HepG2 (cell line): ENCODE data around the gene PIEZO1. TPM values are rescaled to one million over a fixed set of nuclear protein-coding genes. Genes with fewer than 3 reads are reported as not detected.
A peak's percentile ranks its signal among the peaks of the same experiment; 100 is the strongest.

Experiments
- ATF7-NPFF ChIP-seq: sonication (generic); formaldehyde crosslinking; IDR thresholded peaks from 2 replicates; pipeline ENCODE4 v1.8.1; 2023; ENCODE audit warnings: mild to moderate bottlenecking, low read depth, missing genetic modification reagents, moderate library complexity
- BHLHE40 ChIP-seq: IDR thresholded peaks from 2 replicates; pipeline ENCODE4 v1.6.1; 2011; ENCODE audit warnings: low read length, improper control_type of control experiment
- CBX1 ChIP-seq: IDR thresholded peaks from one replicate; pipeline ENCODE4 v1.6.1; 2016; ENCODE audit warnings: antibody characterized with exemption, low read depth
- CREM ChIP-seq, 2 experiments: sonication (generic) in 1 of 2; formaldehyde crosslinking in 1 of 2; IDR thresholded peaks; 2 replicates each; pipeline versions ENCODE4 v1.4.0 to v1.6.1; 2016 to 2020; ENCODE audit warnings: antibody characterized with exemption in 1 of 2, mild to moderate bottlenecking in 1 of 2, missing genetic modification reagents in 1 of 2
- ELF4 ChIP-seq: sonication (generic); formaldehyde crosslinking; IDR thresholded peaks from 2 replicates; pipeline ENCODE4 v1.5.0; 2020; ENCODE audit warnings: missing genetic modification reagents, mild to moderate bottlenecking, moderate library complexity, borderline replicate concordance
- GABPA ChIP-seq, 2 experiments: IDR thresholded peaks; 2 replicates each; pipeline ENCODE4 v1.6.1; 2011 to 2016; ENCODE audit warnings: low read depth in 2 of 2, low read length in 1 of 2, missing biosample characterization in 1 of 2, missing genetic modification characterization in 1 of 2
- HNF4G ChIP-seq, 2 experiments: sonication (generic) in 1 of 2; formaldehyde crosslinking in 1 of 2; IDR thresholded peaks; 2 replicates each; pipeline versions ENCODE4 v1.4.0 to v1.6.1; 2011 to 2020; ENCODE audit warnings: borderline replicate concordance in 2 of 2, low read depth in 2 of 2, mild to moderate bottlenecking in 2 of 2, low read length in 1 of 2, missing genetic modification reagents in 1 of 2, moderate library complexity in 1 of 2
- HOXA5 ChIP-seq: sonication (generic); formaldehyde crosslinking; IDR thresholded peaks from 2 replicates; pipeline ENCODE4 v1.4.0; 2020; ENCODE audit warnings: missing genetic modification reagents
- JUND ChIP-seq: sonication (generic); formaldehyde crosslinking; IDR thresholded peaks from 2 replicates; pipeline ENCODE4 v1.8.0; 2022; ENCODE audit warnings: mild to moderate bottlenecking, missing genetic modification reagents
- KLF6 ChIP-seq: IDR thresholded peaks from 2 replicates; pipeline ENCODE4 v1.8.0; 2016; ENCODE audit warnings: missing biosample characterization, missing genetic modification reagents
- MLLT10 ChIP-seq: sonication (generic); formaldehyde crosslinking; IDR thresholded peaks from 2 replicates; pipeline ENCODE4 v1.4.0; 2020; ENCODE audit warnings: missing genetic modification reagents
- PAWR ChIP-seq: sonication (generic); formaldehyde crosslinking; IDR thresholded peaks from 2 replicates; pipeline ENCODE4 v1.4.0; 2020; ENCODE audit warnings: missing genetic modification reagents, mild to moderate bottlenecking, borderline replicate concordance
- RAD51 ChIP-seq: fragments of 450-650 bp; IDR thresholded peaks from 2 replicates; pipeline ENCODE4 v1.6.1; 2016; ENCODE audit warnings: borderline replicate concordance
- REL ChIP-seq: sonication (generic); formaldehyde crosslinking; conservative IDR thresholded peaks from 2 replicates; pipeline ENCODE4 v1.8.0; 2022; ENCODE audit warnings: mild to moderate bottlenecking, missing genetic modification reagents, moderate library complexity
- SMC3 ChIP-seq: IDR thresholded peaks from 2 replicates; pipeline ENCODE4 v1.6.1; 2011; ENCODE audit warnings: low read length, improper control_type of control experiment
- ZBTB7B ChIP-seq: sonication (generic); formaldehyde crosslinking; IDR thresholded peaks from 2 replicates; pipeline ENCODE4 v1.4.0; 2020; ENCODE audit warnings: missing genetic modification reagents
- ZKSCAN5 ChIP-seq: sonication (generic); formaldehyde crosslinking; IDR thresholded peaks from 2 replicates; pipeline ENCODE4 v1.5.1; 2020; ENCODE audit warnings: mild to moderate bottlenecking, missing genetic modification reagents
- ZNF205 ChIP-seq: IDR thresholded peaks from 2 replicates; pipeline ENCODE4 v1.6.1; 2018; ENCODE audit warnings: missing biosample characterization, missing genetic modification reagents
- ZNF256 ChIP-seq: sonication (generic); formaldehyde crosslinking; conservative IDR thresholded peaks from 2 replicates; pipeline ENCODE4 v1.4.0; 2020; ENCODE audit warnings: missing genetic modification reagents
- ZNF296 ChIP-seq: sonication (generic); formaldehyde crosslinking; conservative IDR thresholded peaks from 2 replicates; pipeline ENCODE4 v1.5.0; 2020; ENCODE audit warnings: mild to moderate bottlenecking, missing genetic modification reagents
- ZNF343 ChIP-seq: sonication (generic); formaldehyde crosslinking; IDR thresholded peaks from 2 replicates; pipeline ENCODE4 v1.4.0; 2020; ENCODE audit warnings: mild to moderate bottlenecking, missing genetic modification reagents
- ZNF546 ChIP-seq: sonication (generic); formaldehyde crosslinking; conservative IDR thresholded peaks from 2 replicates; pipeline ENCODE4 v1.8.1; 2023; ENCODE audit warnings: mild to moderate bottlenecking, missing genetic modification reagents
- ZNF552 ChIP-seq: sonication (generic); formaldehyde crosslinking; IDR thresholded peaks from 2 replicates; pipeline ENCODE4 v1.9.0; 2022; ENCODE audit warnings: missing genetic modification reagents, mild to moderate bottlenecking, borderline replicate concordance
- ZNF709 ChIP-seq: sonication (generic); formaldehyde crosslinking; IDR thresholded peaks from 2 replicates; pipeline ENCODE4 v1.5.0; 2020; ENCODE audit warnings: mild to moderate bottlenecking, missing genetic modification reagents
- ZNF749 ChIP-seq: sonication (generic); formaldehyde crosslinking; IDR thresholded peaks from 2 replicates; pipeline ENCODE4 v1.8.0; 2022; ENCODE audit warnings: mild to moderate bottlenecking, missing genetic modification reagents, moderate library complexity, borderline replicate concordance
- ZNF781 ChIP-seq: sonication (generic); formaldehyde crosslinking; IDR thresholded peaks from 2 replicates; pipeline ENCODE4 v1.5.1; 2020; ENCODE audit warnings: borderline replicate concordance, mild to moderate bottlenecking, missing genetic modification reagents; ENCODE audit errors: not compliant biosample characterization
- ZNF788 ChIP-seq: sonication (generic); formaldehyde crosslinking; IDR thresholded peaks from 2 replicates; pipeline ENCODE4 v1.5.0; 2020; ENCODE audit warnings: mild to moderate bottlenecking, missing genetic modification reagents, borderline replicate concordance
- polyA plus RNA-seq, 8 experiments: library from polyadenylated mRNA; depleted of rRNA in 3 of 8; stranded (reverse) in 7 of 8; unstranded in 1 of 8; fragments of >200 nt; fragmentation: Illumina TruSeq in 4 of 8; extraction: Trizol in 4 of 8; gene quantifications; 2 replicates each; pipeline versions ENCODE4 v1.2.1 to v1.2.3, GENCODE V29; 2011 to 2016; ENCODE audit warnings: low read depth in 4 of 8, missing spikeins in 1 of 8, mixed read lengths in 1 of 8; ENCODE audit not compliant: insufficient read depth in 1 of 8
- total RNA-seq, 5 experiments: library from RNA; depleted of rRNA; stranded (reverse); fragments of >200 nt; fragmentation: Illumina TruSeq; extraction: Trizol; gene quantifications; 2 replicates each; pipeline ENCODE4 v1.2.3, GENCODE V29; 2016; ENCODE audit warnings: low read depth in 1 of 5
- TF ChIP-seq, protein P1 (sequence below): sonication (generic); formaldehyde crosslinking; IDR thresholded peaks from 2 replicates; pipeline ENCODE4 v1.8.1; 2023; ENCODE audit warnings: mild to moderate bottlenecking, moderate library complexity, missing genetic modification reagents
- TF ChIP-seq, protein P2 (sequence below): IDR thresholded peaks from 2 replicates; pipeline ENCODE4 v1.6.1; 2016; ENCODE audit warnings: low read depth

Gene PIEZO1
- total and polyA plus RNA-seq, 2 of the 13 experiments (the other 11 are each of a cell fraction or from before 2014, with no cell fraction given): 67.9 to 85.0 TPM

DNA sequence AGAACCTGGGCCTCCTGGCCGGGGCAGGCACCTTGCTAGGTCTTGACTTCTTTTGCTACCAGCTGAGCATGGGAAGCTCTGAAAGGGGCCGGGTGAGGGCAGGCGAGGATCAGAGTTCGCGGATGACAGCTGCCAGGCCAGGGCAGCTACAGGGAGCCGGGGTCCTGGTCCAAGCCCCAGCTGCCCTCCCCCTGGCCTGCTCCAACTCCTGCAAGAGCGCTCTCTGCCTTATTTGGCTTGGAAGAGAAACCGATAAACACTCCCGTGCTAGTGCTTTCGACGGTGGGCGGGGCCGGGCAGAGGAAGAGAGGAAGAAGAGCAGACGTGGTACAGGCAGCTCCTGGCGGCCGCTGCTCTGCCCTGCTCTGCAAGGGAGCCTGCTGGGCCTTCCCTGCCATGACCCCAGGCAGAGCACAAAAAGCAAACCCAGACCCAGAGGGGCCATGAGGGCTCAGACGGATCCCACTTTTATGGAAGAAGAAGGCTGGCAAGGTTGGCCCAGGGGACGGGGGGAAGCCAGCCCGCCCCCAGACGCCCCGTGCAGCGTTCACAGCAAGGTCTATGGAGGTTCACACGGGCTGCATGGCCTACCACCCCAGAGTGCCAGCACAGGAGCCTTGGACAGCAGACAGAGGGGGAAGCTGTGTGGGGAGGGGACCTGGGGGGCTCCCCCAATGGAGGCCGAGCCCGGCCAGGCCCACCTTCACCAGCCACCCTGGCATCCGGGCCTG, 25.6 kb downstream of the PIEZO1 start (continued):
- TF ChIP-seq CREM (IDR thresholded peaks at IDR 0.05) (no peak), CREM (CRISPR knock-in tag; IDR thresholded peaks at IDR 0.05) (no peak), KLF6 (CRISPR knock-in tag) (peak; percentile 77), SMC3 (no peak), ZNF749 (CRISPR knock-in tag) (no peak), HNF4G (IDR thresholded peaks at IDR 0.05; ENCODE audit: borderline replicate concordance, low read depth, low read length) (peak; percentile 48; the same call in 1 of the 2 replicates), HNF4G (CRISPR knock-in tag; IDR thresholded peaks at IDR 0.05; ENCODE audit: borderline replicate concordance, low read depth) (no peak; the same call in 1 of the 2 replicates), ZNF709 (0 out of 2 replicates have a peak, but pooled peaks have one; percentile 42), ZNF788 (peak; percentile 83; the same call in 1 of the 2 replicates), ATF7-NPFF (peak; percentile 61), ZNF552 (CRISPR knock-in tag) (peak; percentile 68; the same call in 1 of the 2 replicates), ELF4 (CRISPR knock-in tag) (no peak), ZBTB7B (CRISPR knock-in tag) (peak; percentile 88), ZNF546 (CRISPR knock-in tag) (no peak; the same call in 1 of the 2 replicates), ZNF256 (CRISPR knock-in tag) (no peak), MLLT10 (CRISPR knock-in tag) (no peak), PAWR (CRISPR knock-in tag) (no peak), HOXA5 (CRISPR knock-in tag) (peak; percentile 52; the same call in 1 of the 2 replicates), CBX1 (no peak), GABPA (IDR thresholded peaks at IDR 0.05; ENCODE audit: low read depth, low read length) (no peak), GABPA (CRISPR knock-in tag; IDR thresholded peaks at IDR 0.05; ENCODE audit: low read depth) (0 out of 2 replicates have a peak, but pooled peaks have one; percentile 24), ZKSCAN5 (CRISPR knock-in tag) (no peak), ZNF343 (CRISPR knock-in tag) (peak; percentile 79; the same call in 1 of the 2 replicates), REL (CRISPR knock-in tag) (no peak), RAD51 (no peak), ZNF781 (CRISPR knock-in tag) (peak; percentile 64), ZNF205 (CRISPR knock-in tag) (peak; percentile 96), ZNF296 (CRISPR knock-in tag) (peak; percentile 65; the same call in 1 of the 2 replicates), BHLHE40 (peak; percentile 52; the same call in 1 of the 2 replicates), JUND (no peak)
- TF ChIP-seq, protein P1, sequence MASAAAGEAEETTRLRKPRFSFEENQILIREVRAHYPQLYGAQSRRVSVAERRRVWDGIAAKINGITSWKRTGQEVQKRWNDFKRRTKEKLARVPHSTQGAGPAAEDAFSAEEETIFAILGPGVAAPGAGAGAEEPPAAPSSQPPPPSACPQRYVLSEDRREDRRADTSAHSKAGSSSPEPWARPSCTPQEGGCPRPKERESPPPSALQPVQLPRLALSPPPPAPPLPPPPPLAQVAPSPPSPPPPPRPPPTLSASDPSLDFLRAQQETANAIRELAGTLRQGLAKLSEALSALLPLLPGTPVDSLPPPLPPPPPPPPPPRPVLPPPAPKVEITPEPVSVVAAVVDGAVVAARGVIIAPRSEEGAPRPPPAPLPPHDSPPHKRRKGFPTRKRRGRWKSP (CRISPR knock-in tag): peak; percentile 84; the same call in 1 of the 2 replicates
- TF ChIP-seq, protein P2, sequence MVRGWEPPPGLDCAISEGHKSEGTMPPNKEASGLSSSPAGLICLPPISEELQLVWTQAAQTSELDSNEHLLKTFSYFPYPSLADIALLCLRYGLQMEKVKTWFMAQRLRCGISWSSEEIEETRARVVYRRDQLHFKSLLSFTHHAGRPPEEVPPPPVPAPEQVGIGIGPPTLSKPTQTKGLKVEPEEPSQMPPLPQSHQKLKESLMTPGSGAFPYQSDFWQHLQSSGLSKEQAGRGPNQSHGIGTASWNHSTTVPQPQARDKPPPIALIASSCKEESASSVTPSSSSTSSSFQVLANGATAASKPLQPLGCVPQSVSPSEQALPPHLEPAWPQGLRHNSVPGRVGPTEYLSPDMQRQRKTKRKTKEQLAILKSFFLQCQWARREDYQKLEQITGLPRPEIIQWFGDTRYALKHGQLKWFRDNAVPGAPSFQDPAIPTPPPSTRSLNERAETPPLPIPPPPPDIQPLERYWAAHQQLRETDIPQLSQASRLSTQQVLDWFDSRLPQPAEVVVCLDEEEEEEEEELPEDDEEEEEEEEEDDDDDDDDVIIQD (CRISPR knock-in tag): peak; percentile 74
